ENCODE measurements around the gene C6orf15. TPM values are rescaled to one million over a fixed set of nuclear protein-coding genes. Genes with fewer than 3 reads are reported as not detected.

The C6orf15 gene
- polyA plus RNA-seq, 2 of the 4 experiments (the other 2 are of a cell fraction), result not detected

DNA sequence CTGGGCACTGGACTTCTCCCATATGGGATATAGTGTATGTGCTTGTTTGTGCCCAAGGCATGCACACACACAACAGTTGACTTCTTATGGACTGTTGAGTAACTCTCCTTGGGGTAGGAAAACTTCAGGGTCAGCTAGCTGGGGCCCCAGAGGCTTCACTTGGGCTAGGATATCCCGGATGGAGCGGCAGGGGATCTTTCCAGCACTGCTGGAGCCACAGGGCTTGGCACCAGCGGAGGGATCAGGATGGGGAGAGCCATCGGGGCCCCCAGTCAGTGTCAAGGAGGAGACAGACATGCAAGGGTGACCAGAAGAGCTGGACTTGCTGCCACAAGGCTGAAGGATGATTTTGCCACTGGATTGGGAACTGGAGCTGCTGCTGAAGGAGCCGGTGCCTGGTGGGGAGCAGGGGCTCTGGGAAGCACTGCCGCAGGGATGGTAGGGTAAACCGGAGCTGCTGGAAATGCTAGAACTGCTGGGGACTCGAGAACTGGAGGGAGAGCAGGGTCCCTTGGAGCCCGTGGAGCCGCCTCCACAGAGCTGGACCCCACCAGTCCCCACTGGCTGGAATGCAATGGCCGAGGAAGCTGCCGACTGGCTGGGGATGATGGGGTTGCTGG, 3.7 kb upstream of the C6orf15 start:
- CTCF ChIA-PET, result interaction anchor here (0.8 to 4.0 kb wide), 18 partner anchors 7 to 239 kb away, joined by 3 to 31 read pairs (median 4); partner anchors contain the start of gene VARS2
- peak overlapping the region; percentile 87 for H3K4me2 ChIP-seq
- no peak for ATAC-seq
- TF ChIP-seq BHLHE40 (IDR thresholded peaks at IDR 0.05; ENCODE audit: low read depth, low read length), result no peak
- no peak for TF ChIP-seq ZC3H11A (IDR thresholded peaks at IDR 0.05)
- TF ChIP-seq, protein P1, sequence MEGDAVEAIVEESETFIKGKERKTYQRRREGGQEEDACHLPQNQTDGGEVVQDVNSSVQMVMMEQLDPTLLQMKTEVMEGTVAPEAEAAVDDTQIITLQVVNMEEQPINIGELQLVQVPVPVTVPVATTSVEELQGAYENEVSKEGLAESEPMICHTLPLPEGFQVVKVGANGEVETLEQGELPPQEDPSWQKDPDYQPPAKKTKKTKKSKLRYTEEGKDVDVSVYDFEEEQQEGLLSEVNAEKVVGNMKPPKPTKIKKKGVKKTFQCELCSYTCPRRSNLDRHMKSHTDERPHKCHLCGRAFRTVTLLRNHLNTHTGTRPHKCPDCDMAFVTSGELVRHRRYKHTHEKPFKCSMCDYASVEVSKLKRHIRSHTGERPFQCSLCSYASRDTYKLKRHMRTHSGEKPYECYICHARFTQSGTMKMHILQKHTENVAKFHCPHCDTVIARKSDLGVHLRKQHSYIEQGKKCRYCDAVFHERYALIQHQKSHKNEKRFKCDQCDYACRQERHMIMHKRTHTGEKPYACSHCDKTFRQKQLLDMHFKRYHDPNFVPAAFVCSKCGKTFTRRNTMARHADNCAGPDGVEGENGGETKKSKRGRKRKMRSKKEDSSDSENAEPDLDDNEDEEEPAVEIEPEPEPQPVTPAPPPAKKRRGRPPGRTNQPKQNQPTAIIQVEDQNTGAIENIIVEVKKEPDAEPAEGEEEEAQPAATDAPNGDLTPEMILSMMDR (IDR thresholded peaks at IDR 0.05), result no peak
- TF ChIP-seq CHD4 (IDR thresholded peaks at IDR 0.05; ENCODE audit: borderline replicate concordance), result no peak
- no peak for TF ChIP-seq KDM1A (IDR thresholded peaks at IDR 0.05; ENCODE audit: low read depth)
- TF ChIP-seq, protein P2, sequence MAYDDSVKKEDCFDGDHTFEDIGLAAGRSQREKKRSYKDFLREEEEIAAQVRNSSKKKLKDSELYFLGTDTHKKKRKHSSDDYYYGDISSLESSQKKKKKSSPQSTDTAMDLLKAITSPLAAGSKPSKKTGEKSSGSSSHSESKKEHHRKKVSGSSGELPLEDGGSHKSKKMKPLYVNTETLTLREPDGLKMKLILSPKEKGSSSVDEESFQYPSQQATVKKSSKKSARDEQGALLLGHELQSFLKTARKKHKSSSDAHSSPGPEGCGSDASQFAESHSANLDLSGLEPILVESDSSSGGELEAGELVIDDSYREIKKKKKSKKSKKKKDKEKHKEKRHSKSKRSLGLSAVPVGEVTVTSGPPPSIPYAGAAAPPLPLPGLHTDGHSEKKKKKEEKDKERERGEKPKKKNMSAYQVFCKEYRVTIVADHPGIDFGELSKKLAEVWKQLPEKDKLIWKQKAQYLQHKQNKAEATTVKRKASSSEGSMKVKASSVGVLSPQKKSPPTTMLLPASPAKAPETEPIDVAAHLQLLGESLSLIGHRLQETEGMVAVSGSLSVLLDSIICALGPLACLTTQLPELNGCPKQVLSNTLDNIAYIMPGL (CRISPR knock-in tag; IDR thresholded peaks at IDR 0.05; ENCODE audit: borderline replicate concordance), result no peak
- TF ChIP-seq, protein P3, sequence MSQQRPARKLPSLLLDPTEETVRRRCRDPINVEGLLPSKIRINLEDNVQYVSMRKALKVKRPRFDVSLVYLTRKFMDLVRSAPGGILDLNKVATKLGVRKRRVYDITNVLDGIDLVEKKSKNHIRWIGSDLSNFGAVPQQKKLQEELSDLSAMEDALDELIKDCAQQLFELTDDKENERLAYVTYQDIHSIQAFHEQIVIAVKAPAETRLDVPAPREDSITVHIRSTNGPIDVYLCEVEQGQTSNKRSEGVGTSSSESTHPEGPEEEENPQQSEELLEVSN (IDR thresholded peaks at IDR 0.05; ENCODE audit: borderline replicate concordance, low read depth), result no peak
- no peak for TF ChIP-seq ZSCAN20 (CRISPR knock-in tag; IDR thresholded peaks at IDR 0.05)
- TF ChIP-seq HOXB5 (CRISPR knock-in tag; IDR thresholded peaks at IDR 0.05), result no peak
- TF ChIP-seq FOSL2 (IDR thresholded peaks at IDR 0.05), result no peak
- no peak for TF ChIP-seq FOSL2 (CRISPR knock-in tag; IDR thresholded peaks at IDR 0.05)
- no peak for TF ChIP-seq ESRRA (IDR thresholded peaks at IDR 0.05; ENCODE audit: borderline replicate concordance, low read length)
- TF ChIP-seq MYC (IDR thresholded peaks at IDR 0.05; ENCODE audit: borderline replicate concordance, low read length), result no peak
- TF ChIP-seq CBX8 (IDR thresholded peaks at IDR 0.05), result no peak
- no peak for TF ChIP-seq EHMT2 (IDR thresholded peaks at IDR 0.05; ENCODE audit: low read depth)
- TF ChIP-seq MAFK (IDR thresholded peaks at IDR 0.05; ENCODE audit: partially characterized antibody), result no peak
- TF ChIP-seq, protein P4, sequence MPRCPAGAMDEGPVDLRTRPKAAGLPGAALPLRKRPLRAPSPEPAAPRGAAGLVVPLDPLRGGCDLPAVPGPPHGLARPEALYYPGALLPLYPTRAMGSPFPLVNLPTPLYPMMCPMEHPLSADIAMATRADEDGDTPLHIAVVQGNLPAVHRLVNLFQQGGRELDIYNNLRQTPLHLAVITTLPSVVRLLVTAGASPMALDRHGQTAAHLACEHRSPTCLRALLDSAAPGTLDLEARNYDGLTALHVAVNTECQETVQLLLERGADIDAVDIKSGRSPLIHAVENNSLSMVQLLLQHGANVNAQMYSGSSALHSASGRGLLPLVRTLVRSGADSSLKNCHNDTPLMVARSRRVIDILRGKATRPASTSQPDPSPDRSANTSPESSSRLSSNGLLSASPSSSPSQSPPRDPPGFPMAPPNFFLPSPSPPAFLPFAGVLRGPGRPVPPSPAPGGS (IDR thresholded peaks at IDR 0.05), result no peak
- TF ChIP-seq RNF2 (IDR thresholded peaks at IDR 0.05; ENCODE audit: borderline replicate concordance, low read depth), result no peak
- TF ChIP-seq, protein P5, sequence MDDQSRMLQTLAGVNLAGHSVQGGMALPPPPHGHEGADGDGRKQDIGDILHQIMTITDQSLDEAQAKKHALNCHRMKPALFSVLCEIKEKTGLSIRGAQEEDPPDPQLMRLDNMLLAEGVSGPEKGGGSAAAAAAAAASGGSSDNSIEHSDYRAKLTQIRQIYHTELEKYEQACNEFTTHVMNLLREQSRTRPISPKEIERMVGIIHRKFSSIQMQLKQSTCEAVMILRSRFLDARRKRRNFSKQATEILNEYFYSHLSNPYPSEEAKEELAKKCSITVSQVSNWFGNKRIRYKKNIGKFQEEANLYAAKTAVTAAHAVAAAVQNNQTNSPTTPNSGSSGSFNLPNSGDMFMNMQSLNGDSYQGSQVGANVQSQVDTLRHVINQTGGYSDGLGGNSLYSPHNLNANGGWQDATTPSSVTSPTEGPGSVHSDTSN (IDR thresholded peaks at IDR 0.05), result no peak
- no peaks in the 10 kb centered on the region for H3K9me3 ChIP-seq
- H3K4me1 ChIP-seq, result peaks cover 16% of the 10 kb centered on the region
- no peak for FAIRE-seq
- no peak overlapping the region for H3K4me3 ChIP-seq
- 94% methylated on average over 11 of the region's 12 CpGs for WGBS (ENCODE audit: missing lambda C conversion rate)
- POLR2A ChIA-PET, result no interaction called here
- peak overlapping the region; percentile 92 to 93; a peak in 4 of 6 replicates for H3K27ac ChIP-seq
- no peak for DNase-seq (ENCODE audit: low read depth in 1 of 2, low spot score in 1 of 2)
